HG03196 (cell line): ENCODE measurements around the gene HPX.

Experiments
- ATAC-seq: cut with Tn5 transposase; IDR thresholded peaks from one replicate; pipeline ENCODE4 v1.9.1; 2021; ENCODE audit not compliant: unreplicated experiment

The HPX gene, protein sequence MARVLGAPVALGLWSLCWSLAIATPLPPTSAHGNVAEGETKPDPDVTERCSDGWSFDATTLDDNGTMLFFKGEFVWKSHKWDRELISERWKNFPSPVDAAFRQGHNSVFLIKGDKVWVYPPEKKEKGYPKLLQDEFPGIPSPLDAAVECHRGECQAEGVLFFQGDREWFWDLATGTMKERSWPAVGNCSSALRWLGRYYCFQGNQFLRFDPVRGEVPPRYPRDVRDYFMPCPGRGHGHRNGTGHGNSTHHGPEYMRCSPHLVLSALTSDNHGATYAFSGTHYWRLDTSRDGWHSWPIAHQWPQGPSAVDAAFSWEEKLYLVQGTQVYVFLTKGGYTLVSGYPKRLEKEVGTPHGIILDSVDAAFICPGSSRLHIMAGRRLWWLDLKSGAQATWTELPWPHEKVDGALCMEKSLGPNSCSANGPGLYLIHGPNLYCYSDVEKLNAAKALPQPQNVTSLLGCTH

DNA sequence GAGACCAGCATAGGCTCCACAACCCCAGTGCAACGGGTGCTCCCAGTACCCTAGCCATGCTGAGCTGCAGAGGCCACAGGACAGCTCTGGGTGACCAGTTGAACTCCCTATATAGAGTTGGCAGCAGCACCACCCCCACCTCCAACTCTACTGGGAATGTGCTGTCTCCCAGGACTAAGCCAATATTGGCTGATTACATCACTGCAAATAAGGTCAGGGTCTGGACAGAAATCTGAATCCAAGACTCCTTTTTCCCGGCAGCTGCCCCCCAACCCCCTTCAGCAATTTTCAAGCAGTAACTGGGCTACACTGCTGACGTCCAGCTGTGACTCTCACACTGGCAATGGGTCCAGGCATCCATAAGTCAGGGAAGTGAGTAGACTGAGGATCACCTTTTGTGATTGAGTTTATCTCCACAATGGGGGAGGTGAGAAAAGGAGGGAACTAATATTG lies at the start of gene HPX:
TSS of gene HPX (minus strand) at position 82 of the 453 bp plus-strand sequence. CDS start at position 58, 24 bp downstream.
- no peak for ATAC-seq

DNA sequence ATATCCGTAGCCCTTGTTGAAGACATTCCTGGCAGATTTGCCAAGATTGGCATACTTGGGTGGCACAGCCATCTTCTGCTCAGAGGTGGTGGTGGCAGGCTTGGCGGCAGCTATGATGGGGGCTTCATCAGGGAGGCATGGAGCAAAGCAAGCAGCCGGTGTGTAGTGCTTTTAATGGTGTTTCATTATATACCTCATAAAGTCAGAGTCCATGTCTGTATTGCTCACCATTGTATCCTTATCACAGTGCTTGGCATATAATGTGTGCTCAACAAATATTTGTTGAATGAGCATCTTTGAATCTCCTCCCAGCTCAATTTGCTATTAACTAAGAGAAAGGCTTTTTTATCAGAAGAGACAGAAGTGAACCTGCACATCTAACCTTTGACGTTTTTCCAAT lies 48.5 kb upstream of the HPX start:
- no peak for ATAC-seq

DNA sequence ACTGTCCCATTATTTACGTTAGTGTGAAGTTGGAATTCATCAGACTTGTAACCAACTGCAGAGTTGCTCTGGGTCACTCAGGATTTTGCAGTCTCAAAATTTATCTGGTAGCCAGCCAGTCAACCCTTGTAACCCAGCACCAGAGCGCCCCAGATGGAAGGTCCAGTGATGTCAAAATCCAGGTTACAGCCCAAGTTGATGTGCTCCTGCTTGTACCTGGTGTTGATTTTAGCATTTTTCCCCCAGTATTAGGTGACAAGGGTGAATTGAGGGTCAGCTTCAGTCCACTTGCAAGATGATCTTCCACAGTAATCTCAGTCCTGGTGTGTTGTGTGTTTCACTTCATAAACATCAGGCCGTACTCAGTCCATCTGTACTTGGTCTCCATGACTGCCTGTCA lies 48.0 kb upstream of the HPX start:
- ATAC-seq = no peak

DNA sequence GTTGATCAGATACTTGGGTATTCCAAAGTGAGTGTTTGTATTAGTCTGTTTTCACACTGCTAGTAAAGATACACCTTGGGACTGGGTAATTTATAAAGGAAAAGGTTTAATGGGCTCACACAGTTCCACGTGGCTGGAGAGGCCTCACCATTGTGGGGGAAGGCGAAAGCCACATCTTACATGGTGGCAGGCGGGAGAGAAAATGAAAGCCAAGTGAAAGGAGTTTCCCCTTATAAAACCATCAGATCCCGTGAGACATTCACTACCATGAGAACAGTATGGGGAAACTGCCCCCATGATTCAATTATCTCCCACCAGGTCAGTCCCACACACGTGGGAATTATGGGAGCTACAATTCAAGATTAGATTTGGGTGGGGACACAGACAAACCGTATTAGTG lies 47.6 kb upstream of the HPX start:
- ATAC-seq = no peak

DNA sequence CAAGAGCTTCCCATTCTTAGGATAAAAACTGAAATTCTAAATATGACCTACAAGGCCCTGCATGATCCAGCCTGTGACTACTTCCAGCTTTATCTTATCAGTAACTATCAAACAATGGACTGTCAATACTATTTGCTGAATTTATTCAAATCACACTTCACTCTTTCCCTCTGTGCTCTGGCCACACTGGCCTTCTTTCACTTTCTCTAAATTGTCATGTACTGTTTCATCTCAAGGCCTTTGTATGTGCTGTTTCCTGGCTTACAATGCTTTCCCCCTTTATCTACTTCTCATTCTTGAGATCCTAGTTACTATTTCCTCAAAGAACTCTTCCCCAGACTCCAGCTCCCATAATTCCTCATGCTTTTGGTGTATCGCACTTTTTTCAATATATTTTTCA lies 46.2 kb upstream of the HPX start:
- no peak for ATAC-seq

DNA sequence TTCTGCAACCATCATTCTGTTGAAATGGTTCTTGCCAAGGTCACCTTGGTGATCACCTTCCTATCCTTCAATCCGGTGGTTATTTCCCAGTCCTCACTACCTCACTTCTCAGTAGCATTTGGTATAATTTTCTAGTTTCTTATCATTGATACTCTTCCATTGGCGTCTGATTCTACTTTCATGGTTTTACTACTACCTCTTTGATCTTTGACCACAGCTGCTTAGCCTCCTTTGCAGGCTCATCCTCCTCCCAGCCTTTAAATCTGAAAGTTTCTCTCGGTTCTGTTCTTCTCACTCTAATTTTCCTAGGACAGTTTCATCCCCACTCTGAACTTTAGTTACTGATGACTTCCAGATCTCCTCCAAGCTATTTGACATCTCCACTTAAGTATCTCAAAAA lies 45.5 kb upstream of the HPX start:
- ATAC-seq = no peak

DNA sequence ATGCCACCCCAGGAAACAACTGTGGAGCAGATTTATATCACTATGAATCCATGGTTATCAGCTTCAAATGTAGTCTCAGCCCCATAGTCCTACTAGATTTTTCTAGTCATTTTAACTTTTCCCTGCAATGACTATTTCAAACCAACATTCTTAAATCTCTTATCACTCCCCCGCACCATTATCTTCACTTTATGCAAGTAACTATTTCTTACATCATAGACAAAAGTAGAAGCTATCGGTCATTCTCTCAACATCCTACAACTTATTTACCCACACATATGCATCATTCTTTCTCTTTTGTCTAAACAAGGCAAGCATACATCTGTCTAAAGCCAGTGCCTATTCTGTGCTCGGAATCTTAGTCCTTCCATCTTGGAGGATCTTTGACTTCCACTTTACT lies 44.9 kb upstream of the HPX start:
- ATAC-seq = no peak

DNA sequence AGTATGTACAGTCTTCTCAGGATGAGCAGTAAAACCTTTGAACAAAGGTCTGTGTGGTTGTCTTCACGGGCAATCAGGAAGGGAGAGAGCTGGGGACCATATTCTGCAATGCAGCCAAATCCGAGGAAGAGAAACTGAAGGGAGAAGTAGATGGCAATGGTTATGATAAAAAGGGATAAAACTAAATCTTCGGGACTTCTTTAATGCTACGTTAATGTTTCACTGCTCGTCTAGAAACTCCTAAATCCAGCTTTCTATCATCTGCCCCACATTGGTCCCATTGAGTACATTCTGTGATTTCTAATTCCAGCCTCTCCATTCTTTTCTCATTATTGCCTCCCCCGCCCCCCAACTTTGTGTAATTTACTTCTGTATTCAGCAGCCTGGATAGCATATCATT lies 42.2 kb upstream of the HPX start:
- ATAC-seq = no peak

DNA sequence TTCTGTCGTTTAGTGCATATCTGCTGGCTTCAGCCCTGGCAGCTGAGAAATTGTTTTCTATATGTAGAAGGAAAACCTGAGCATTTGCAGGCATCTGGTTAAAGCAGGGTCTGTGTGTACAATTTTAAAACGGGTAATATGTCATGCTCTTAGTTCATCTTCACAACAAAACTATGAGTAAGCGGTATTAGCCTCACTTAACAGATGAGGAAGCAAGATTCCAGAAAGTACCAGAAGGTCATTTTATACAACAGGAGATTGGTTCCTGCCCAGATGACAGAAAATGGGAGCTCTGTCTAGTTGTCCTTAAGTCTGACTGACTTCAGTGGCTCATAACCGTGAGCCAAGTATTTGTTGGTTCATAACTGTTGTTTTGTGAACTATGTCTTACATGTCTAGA lies 41.7 kb upstream of the HPX start:
- no peak for ATAC-seq

DNA sequence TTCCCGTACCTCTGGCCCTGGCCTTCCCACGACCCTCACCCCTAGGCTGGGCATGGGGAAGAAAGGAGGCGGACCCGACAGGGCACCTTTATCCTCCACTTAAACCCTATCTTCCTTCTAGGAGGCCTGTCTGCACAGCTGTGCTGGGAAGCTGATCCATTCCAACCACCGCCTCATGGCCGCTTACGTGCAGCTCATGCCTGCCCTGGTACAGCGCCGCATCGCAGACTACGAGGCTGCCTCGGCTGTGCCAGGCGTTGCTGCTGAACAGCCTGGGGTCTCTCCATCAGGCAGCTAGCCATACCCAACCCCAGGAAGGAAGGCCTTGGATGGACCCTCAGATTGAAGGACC lies 41.1 kb upstream of the HPX start:
- no peak for ATAC-seq

DNA sequence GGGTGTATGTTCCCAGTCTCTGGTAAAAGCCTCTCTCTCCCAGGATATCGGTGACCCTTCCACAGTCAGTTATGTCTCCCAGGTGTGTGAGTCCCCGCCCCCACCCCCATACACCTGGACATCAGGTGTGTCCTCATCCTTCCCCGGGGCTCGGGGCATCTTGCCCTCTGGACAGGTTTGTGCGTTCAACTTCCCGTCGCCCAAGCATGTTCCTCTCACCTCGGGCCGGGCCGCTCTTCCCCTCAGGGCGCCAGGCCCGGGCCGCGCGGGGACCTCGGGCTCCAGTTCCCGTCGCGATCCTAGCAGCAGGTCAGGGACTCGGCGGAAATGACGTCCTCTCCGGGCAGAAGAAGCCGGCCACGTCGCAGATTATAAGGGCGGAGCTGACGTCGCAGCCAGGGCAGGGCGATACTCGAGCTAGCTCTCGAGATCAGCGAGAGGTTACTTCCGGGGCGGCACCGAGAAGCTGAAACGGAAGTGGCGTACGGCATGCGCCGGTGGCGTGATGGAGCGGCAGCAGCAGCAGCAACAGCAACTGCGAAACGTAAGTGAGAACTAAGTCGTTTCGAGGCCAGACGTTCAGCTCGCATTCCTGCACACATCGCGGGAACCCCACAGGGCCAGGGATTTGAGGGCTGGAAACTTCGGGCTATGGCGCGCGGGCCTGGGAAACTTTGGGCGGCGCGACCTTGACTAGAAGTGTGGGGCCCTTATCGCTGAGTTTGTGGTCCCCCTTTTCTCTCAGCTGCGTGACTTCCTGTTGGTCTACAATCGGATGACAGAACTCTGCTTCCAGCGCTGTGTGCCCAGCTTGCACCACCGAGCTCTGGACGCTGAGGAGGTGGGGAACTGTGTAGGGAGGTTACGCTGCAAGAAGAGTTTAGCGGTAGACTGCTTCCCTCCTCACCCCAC lies 40.5 kb upstream of the HPX start, which contains the start of the genes ARFIP2 and TIMM10B:
TSS of gene ARFIP2 (minus strand) at position 320 of the 912 bp plus-strand sequence. CDS start 910 bp downstream, outside the sequence.
TSS of gene TIMM10B (plus strand) at position 490 of the 912 bp plus-strand sequence. CDS start at position 506, 16 bp downstream.
- ATAC-seq = peak; percentile 99

DNA sequence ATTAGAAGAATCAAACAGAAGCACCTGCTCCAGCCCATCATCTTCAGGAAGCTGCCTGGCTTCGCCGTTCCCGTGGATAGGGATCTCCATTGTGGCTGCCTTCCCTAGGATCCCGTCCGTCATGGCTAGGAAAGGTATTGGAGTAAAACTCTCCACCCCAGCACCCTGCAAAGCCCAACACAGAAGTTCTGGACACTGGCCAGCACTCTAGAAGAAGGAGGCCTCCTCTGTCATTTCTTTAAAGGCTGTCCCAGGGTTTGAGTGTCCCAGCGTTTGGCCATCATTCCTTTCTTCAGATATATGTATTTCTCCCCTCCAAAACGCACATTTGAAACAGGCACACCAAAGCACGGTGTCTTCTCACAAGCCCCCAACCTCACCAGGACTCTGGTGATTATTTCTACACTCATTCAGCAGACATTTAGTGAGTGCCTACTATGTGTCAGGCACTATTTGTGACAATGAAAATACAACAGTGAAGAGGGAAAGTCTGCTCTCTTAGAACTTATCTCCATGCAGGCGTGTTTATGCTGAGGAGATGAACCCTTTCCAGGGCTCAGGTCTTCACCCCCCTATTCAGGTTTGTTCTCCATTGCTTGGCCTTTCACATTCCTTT lies 39.6 kb upstream of the HPX start:
- ATAC-seq = no peak

DNA sequence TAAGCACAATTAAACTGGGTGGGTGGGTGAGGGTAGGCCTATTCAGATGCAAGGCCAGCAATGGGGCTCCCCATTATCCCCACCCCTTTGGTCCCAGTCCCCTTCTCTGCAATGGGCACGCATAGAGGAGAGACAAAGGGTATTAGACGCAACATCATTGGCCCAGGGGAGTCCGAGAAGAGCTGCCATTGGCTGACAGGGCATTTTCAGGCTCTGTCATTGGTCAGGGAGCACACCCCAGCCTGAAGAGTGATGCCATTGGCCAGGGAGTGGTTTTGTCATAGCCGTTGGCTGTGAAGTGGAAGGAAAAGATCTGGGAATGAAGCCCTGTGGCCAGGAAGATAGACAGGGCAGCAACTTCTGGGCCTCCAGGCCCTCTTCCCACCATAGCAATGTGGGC lies 35.8 kb upstream of the HPX start:
- ATAC-seq = no peak

DNA sequence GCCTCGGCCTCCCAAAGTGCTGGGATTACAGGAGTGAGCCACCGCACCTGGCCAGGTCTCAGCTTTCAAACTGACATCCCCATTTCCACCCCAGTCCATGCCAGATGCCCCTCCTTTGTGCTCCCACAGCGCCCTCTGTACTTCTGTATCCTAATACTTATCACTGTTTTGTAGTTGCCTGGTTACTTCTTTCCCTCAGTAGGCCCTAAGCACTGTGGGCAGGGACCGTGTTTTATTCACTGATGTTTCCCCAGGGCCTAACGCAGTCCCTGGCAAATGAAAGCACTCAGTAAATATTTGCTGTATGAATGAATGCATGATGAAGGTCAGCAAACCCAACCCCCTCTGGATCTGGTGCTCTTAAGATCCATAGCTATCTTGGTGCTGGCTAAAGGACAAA lies 35.1 kb upstream of the HPX start:
- no peak for ATAC-seq

DNA sequence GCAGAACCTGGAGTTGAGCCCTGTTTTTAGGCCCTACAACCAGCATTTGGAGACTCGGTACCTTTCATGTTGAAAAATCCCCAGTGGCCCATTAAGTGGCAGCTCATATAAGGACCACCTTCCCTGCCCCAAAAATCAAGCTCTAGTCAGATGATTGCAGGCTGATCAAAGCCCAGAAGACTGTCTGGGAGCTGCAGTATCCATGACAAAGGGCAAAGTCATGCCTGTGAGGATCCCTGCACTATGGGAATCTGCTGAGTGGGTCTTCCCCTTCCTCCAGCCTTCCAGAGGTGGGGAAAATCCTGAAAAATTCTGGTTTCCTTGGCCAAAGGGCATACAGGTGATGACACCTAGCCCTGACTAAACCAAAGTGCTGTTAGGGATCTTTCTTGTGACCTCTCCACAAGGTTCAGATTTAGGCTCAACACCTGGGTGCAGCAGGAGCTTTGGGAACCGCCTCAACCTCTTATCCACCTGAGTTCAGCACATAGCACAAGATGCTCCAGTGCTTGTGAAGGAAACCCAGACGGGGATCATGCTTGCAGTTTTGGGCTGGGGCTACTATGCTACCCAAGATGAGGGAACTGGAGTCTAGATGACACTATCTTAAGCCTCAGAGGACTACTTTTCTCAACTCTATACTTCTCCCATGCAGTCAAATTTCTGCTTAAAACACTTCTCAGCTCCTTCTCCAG lies 34.2 kb upstream of the HPX start:
- ATAC-seq = no peak

DNA sequence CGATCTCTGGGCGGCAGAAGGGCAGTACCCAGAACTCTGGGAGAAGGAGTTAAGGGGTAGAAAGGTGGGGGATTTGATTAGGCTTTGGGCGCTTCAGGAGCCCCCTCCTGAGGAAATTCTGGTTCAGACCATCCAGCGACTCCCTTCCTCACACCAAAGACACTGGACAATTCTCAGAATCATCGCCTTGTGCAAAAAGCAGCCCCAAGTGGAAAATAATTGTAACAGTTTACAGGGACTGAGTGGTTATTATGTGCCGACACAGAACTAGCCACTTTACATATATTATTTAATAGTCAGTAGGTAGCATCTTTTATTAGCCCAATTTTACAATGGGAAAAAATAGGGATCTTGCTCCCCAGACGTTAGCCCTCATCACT lies 33.6 kb upstream of the HPX start:
- no peak for ATAC-seq

DNA sequence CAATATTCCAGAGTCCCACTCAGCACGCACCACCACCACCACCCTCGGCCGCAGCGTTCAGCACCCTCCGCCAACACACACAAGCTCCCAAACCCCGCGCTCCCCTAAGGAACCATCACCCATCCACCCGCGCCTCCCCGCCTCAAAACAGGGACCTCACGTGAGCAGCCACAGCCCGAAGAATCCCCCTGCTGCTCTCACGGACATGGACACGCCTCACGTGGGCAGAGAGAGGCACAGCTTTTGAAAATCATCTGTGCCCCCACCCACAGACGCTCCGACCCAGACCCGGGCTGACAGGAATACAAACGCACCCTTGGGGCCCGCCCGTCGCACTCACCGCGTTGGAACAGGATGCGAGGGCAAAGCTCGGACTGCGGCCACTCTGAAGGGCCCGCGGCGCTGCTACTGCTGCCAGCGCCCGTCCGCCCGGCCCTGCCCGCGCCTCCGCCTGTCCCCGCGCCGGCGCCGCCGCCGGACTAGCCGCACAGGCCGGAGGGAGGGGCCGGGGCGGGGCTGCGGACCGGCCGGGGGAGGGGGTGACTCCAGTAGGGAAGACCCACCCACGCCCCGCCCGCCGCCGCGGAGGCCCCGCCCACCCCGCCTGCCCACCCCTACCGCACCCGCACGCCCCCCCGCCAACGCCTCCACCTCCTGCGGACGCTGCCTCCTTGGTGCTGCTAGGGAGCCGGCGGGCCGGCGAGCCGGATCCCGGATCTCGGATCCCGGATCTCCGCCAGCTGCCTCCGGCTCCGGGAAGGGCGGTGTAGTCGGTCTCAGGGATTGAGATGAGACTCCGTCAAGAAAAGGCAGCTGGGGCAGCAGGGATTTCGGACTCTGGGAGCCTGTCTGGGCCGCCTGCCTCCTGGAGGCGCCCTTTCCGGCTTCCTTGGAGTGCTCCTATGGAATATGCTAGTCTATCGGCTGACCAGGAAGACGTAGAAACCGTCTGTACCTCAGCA lies 32.9 kb upstream of the HPX start, which contains the start of gene TRIM3:
TSS of gene TRIM3 (minus strand) at position 491 of the 962 bp plus-strand sequence. CDS start 8,246 bp downstream, outside the sequence.
- ATAC-seq = peak; percentile 53

DNA sequence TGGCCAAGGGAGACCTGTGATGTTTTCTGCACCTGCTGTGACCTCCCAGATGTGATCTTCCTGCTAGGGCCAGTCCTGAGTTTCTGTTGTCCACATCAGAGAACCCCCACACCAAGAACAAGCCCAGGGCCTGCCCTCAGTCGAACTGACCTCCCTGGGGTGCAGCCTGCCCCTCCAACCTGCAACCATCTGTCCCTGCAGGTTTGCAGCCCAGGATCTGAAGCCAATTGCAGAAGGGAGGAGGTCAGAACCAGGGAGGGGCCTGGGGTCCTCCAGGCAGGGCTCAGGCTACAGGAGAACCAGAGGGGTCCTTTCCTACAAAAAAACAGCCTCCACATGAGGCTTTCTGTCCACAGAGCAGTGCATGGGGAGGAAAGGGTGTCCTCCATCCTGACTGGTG lies 32.1 kb upstream of the HPX start:
- ATAC-seq = no peak

DNA sequence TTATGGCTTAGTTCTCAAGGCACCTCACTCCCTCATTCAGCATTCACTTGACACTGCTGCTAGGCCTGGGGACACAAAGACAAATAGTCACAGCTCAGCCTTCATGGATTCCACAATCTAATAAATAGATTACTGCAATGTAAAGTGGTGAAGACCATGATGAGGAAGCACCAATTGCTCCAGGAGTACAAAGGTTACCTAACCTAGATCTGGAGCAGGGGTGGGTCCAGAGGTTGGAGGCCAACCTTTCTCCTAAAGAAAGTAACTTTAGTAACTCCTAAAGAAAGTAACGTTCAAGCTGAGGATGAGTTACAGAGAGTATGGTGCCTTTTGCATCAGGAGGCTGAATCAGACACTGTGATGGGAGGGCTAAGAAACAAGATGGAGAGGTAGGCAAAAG lies 28.8 kb upstream of the HPX start:
- no peak for ATAC-seq
